OCI-LY3 (cell line): ENCODE data around the gene CMC2.

Experiments
- H2AFZ ChIP-seq: fragments of 200-600, 300-600 bp; shearing (Covaris generic); 2 replicates; pipeline ENCODE4 v1.6.0; 2014; ENCODE audit warnings: antibody characterized with exemption, low read depth, low read length
- H3K27ac ChIP-seq: fragments of 200-600, 300-600 bp; sonication (generic); 2 replicates; pipeline ENCODE4 v1.5.1; 2014; ENCODE audit warnings: mild to moderate bottlenecking, low read length, moderate library complexity, mixed read lengths
- H3K27me3 ChIP-seq: fragments of 200-600, 300-600 bp; sonication (generic); 2 replicates; pipeline ENCODE4 v1.6.1; 2014; ENCODE audit warnings: low read depth, low read length, mixed read lengths
- H3K36me3 ChIP-seq: fragments of 200-600, 300-600 bp; sonication (generic); replicated peaks from 2 replicates; pipeline ENCODE3; 2014; ENCODE audit warnings: low read depth, low read length, mixed read lengths
- H3K4me1 ChIP-seq: fragments of 300-600, 200-600 bp; sonication (generic); 2 replicates; pipeline ENCODE4 v1.6.1; 2014; ENCODE audit warnings: low read length, mixed read lengths
- H3K4me2 ChIP-seq: fragments of 200-600, 300-600 bp; sonication (generic); 2 replicates; pipeline ENCODE4 v1.6.1; 2014; ENCODE audit warnings: low read length, mixed read lengths
- H3K4me3 ChIP-seq: fragments of 300-600, 200-600 bp; sonication (generic); 2 replicates; pipeline ENCODE4 v1.5.1; 2014; ENCODE audit warnings: antibody characterized with exemption, mild to moderate bottlenecking, low read length, moderate library complexity
- H3K79me2 ChIP-seq: fragments of 300-600, 200-600 bp; shearing (Covaris generic); 2 replicates; pipeline ENCODE4 v1.6.1; 2014; ENCODE audit warnings: mild to moderate bottlenecking, low read length, mixed read lengths
- H3K9ac ChIP-seq: fragments of 300-600, 200-600 bp; shearing (Covaris generic); 2 replicates; pipeline ENCODE4 v1.6.0; 2014; ENCODE audit warnings: mild to moderate bottlenecking, low read length, moderate library complexity
- H3K9me3 ChIP-seq: fragments of 200-600, 300-600 bp; shearing (Covaris generic); 2 replicates; pipeline ENCODE4 v1.6.1; 2014; ENCODE audit warnings: low read length, mixed read lengths; ENCODE audit not compliant: insufficient read depth
- H4K20me1 ChIP-seq: fragments of 200-600, 300-600 bp; sonication (generic); 2 replicates; pipeline ENCODE4 v1.6.1; 2016; ENCODE audit warnings: low read length, mixed read lengths; ENCODE audit not compliant: insufficient read depth
- EZH2phosphoT487 ChIP-seq: fragments of 200-600 bp; shearing (Covaris generic); IDR thresholded peaks from 2 replicates; pipeline ENCODE4 v1.6.1; 2018; ENCODE audit warnings: antibody characterized with exemption, mixed run types, low read depth
- TF ChIP-seq, protein P1 (sequence below): fragments of 200-600, 300-600 bp; sonication (generic); IDR thresholded peaks from 2 replicates; pipeline ENCODE4 v1.5.1; 2014; ENCODE audit warnings: antibody characterized with exemption, low read length, low read depth

The CMC2 gene

DNA sequence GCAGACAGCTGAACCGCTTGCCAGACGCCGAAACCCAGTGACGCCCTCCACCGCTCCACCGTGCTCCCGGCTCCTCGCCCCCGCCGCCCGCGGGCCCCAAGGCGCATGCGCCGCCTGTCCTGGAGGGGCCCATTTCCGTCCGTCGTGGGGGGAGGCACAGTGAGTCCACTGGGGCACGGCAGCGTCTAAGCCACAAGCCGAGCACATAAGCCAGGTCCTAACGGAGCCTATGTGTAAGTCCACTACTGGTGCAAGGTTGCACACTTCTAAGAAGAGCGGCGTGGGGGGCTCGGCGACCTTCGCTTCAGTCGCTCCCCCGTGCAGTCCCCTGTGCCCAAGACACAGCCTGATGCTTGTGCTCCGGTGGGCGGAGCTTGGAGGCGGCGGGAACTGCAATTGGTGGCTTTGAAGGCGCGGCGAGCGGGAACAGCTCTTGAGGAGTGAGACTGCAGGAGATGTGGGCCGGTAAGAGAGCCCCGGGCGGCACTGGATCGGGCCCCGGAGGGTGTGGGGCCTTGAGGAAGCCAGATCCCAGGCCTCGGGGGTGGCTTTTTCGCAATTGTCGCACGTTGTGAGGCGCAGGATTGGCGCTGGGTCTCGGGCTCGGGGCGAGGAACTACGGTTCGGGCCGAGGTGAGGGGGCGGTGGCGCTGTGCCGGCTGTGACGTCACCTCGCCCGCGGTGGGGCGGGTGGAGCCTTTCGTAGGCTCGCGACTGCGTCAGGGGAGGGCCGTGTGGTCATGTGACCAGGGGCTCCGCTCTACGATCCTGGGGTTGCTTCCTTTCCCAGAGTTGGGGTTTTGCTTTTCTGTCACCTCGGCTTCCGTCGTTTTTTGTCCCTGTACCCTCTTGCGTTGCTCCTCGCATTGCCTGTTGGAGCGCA, at the start of gene CMC2, which contains the start of gene CENPN:
Gene CMC2 (minus strand): TSS at position 73 of the 883 bp plus-strand sequence. CDS start 9,491 bp downstream, outside the sequence.
Gene CENPN (plus strand): TSS at position 402 of the 883 bp plus-strand sequence. CDS start 4,726 bp downstream, outside the sequence.
- no peak for TF ChIP-seq EZH2phosphoT487
- TF ChIP-seq, protein P1, sequence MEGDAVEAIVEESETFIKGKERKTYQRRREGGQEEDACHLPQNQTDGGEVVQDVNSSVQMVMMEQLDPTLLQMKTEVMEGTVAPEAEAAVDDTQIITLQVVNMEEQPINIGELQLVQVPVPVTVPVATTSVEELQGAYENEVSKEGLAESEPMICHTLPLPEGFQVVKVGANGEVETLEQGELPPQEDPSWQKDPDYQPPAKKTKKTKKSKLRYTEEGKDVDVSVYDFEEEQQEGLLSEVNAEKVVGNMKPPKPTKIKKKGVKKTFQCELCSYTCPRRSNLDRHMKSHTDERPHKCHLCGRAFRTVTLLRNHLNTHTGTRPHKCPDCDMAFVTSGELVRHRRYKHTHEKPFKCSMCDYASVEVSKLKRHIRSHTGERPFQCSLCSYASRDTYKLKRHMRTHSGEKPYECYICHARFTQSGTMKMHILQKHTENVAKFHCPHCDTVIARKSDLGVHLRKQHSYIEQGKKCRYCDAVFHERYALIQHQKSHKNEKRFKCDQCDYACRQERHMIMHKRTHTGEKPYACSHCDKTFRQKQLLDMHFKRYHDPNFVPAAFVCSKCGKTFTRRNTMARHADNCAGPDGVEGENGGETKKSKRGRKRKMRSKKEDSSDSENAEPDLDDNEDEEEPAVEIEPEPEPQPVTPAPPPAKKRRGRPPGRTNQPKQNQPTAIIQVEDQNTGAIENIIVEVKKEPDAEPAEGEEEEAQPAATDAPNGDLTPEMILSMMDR: no peak
- Histone ChIP-seq H3K4me3 (peak within 1 kb of the TSS; percentile 95), H3K79me2 (peaks cover 84% of the 10 kb centered on the region), H3K36me3 (peaks cover 10% of the 10 kb centered on the region), H3K27me3 (no peaks in the 10 kb centered on the region), H3K27ac (peak within 1 kb of the TSS; percentile 92), H3K4me2 (peak within 1 kb of the TSS; percentile 100), H3K9ac (peak within 1 kb of the TSS; percentile 94), H3K4me1 (peaks cover 24% of the 10 kb centered on the region), H2AFZ (peak within 1 kb of the TSS; percentile 87), H4K20me1 (peaks cover 32% of the 10 kb centered on the region), H3K9me3 (no peaks in the 10 kb centered on the region)

- no peaks in the 10 kb centered on the region for H3K79me2 ChIP-seq
- H4K20me1 ChIP-seq: no peaks in the 10 kb centered on the region
- H3K36me3 ChIP-seq: peaks cover under 1% of the 10 kb centered on the region
- no peak overlapping the region for H3K4me3 ChIP-seq
- TF ChIP-seq, protein P1: no peak
- TF ChIP-seq EZH2phosphoT487: no peak
- H2AFZ ChIP-seq: no peak overlapping the region
- no peaks in the 10 kb centered on the region for H3K4me1 ChIP-seq
- H3K27ac ChIP-seq: no peak overlapping the region
- H3K27me3 ChIP-seq: no peaks in the 10 kb centered on the region
- H3K9ac ChIP-seq: no peak overlapping the region
- peaks cover 6% of the 10 kb centered on the region; the same call in 1 of the 2 replicates for H3K9me3 ChIP-seq
- H3K4me2 ChIP-seq: no peak overlapping the region
Measured at GRCh38 chr16:81053761-81054160, 47.1 kb upstream of the CMC2 start.

- H3K4me3 ChIP-seq: no peak overlapping the region
- H2AFZ ChIP-seq: no peak overlapping the region
- no peaks in the 10 kb centered on the region for H3K9me3 ChIP-seq
- H3K79me2 ChIP-seq: peaks cover 15% of the 10 kb centered on the region
- H3K36me3 ChIP-seq: peaks cover 35% of the 10 kb centered on the region
- H3K27me3 ChIP-seq: no peaks in the 10 kb centered on the region
- no peaks in the 10 kb centered on the region for H4K20me1 ChIP-seq
- H3K4me1 ChIP-seq: no peaks in the 10 kb centered on the region
- H3K27ac ChIP-seq: no peak overlapping the region
- no peak overlapping the region for H3K9ac ChIP-seq
- no peak overlapping the region for H3K4me2 ChIP-seq
- TF ChIP-seq EZH2phosphoT487: no peak
- TF ChIP-seq, protein P1: no peak
Measured at GRCh38 chr16:81042821-81043220, 36.1 kb upstream of the CMC2 start.

DNA sequence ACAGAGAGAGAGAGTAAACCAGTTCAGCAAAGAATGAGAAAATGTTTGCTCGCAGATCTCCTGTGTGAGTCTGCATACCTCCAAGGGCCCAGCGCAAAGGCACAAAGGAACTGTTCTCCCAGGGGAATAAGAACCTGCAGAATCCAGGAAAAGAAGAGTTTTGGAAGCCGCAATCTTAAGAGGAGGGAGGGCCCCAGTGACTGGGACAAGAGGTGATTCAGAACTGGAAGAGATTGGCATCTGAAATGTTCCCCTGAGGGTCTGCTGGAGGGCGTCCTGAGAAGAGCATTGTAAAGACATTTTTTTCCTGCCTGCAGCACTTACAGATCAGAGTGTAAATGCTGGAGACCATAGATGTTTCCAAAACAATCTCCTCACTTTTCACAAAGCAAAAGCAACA, 35.0 kb upstream of the CMC2 start:
- Histone ChIP-seq H3K79me2 (peaks cover 27% of the 10 kb centered on the region), H3K4me2 (no peak overlapping the region), H4K20me1 (no peaks in the 10 kb centered on the region), H3K9ac (no peak overlapping the region), H3K9me3 (no peaks in the 10 kb centered on the region), H3K4me3 (no peak overlapping the region), H3K36me3 (peaks cover 29% of the 10 kb centered on the region), H2AFZ (no peak overlapping the region), H3K4me1 (peaks cover 5% of the 10 kb centered on the region), H3K27me3 (no peaks in the 10 kb centered on the region), H3K27ac (no peak overlapping the region)
- no peak for TF ChIP-seq EZH2phosphoT487
- TF ChIP-seq, protein P1: no peak
